Activated CD8-positive, alpha-beta memory T cell treated with anti-CD3 and anti-CD28 coated beads, Interleukin-2, amount 10 ng/mL, durations not matched to agents 7 days and 5 days (primary cell): ENCODE data around the gene FOS. TPM values are rescaled to one million over a fixed set of nuclear protein-coding genes. Genes with fewer than 3 reads are reported as not detected.
A peak's percentile ranks its signal among the peaks of the same experiment; 100 is the strongest.

ENCODE experiments used
- ATAC-seq: fragments of 150-1000 bp; cut with Tn5 transposase; one replicate; pipeline ENCODE4 v1.10.0; 2021; ENCODE audit warnings: moderate library complexity
- CTCF ChIA-PET: fragments of 350-600 bp; sonication (Branson Sonifier 250); formaldehyde crosslinking; loops from one replicate; lab custom pipeline; 2021; ENCODE audit warnings: antibody characterized with exemption; lab: Charles Lee
- DNase-seq: peaks from one replicate; pipeline ENCODE4 v3.0.0-alpha.2; 2020
- H3K27ac Mint-ChIP-seq: one replicate; pipeline ENCODE4 v1.8.0; 2021; ENCODE audit warnings: mild to moderate bottlenecking, mixed read lengths
- H3K27me3 Mint-ChIP-seq: one replicate; pipeline ENCODE4 v1.8.0; 2021; ENCODE audit warnings: mixed read lengths
- H3K36me3 Mint-ChIP-seq: one replicate; pipeline ENCODE4 v1.8.0; 2021; ENCODE audit warnings: mild to moderate bottlenecking, mixed read lengths
- H3K4me1 Mint-ChIP-seq: one replicate; pipeline ENCODE4 v1.8.0; 2021; ENCODE audit warnings: mixed read lengths
- H3K4me3 Mint-ChIP-seq: one replicate; pipeline ENCODE4 v1.8.0; 2021; ENCODE audit warnings: mild to moderate bottlenecking, moderate library complexity, mixed read lengths
- H3K9me3 Mint-ChIP-seq: one replicate; pipeline ENCODE4 v1.8.0; 2022; ENCODE audit warnings: low read depth, mixed read lengths
- total RNA-seq, 2 experiments: library from RNA; stranded (reverse); gene quantifications; one replicate each; pipeline ENCODE4 v1.2.3, GENCODE V29; 2021

Gene FOS
- total RNA-seq, 2 experiments from 2014 or later = 6.9 to 78.6 TPM

- peaks cover 2% of the 10 kb centered on the region for H3K36me3 Mint-ChIP-seq
- no peaks in the 10 kb centered on the region for H3K9me3 Mint-ChIP-seq
- peaks cover 15% of the 10 kb centered on the region for H3K4me1 Mint-ChIP-seq
- peaks cover 58% of the 10 kb centered on the region for H3K27me3 Mint-ChIP-seq
- CTCF ChIA-PET = interaction anchor here (1.0 kb wide), 1 partner anchor 102 kb away, joined by 3 read pairs; no protein-coding TSS in a partner anchor
- no peak overlapping the region for H3K4me3 Mint-ChIP-seq
- H3K27ac Mint-ChIP-seq = no peak overlapping the region
- no peak for DNase-seq
- ATAC-seq = no peak
These were observed 35.9 kb upstream of the FOS start for GRCh38 chr14:75242546-75243273.

- no peaks in the 10 kb centered on the region for H3K9me3 Mint-ChIP-seq
- peaks cover 27% of the 10 kb centered on the region for H3K4me1 Mint-ChIP-seq
- ATAC-seq (no peak), DNase-seq (no peak)
- H3K27ac Mint-ChIP-seq = no peak overlapping the region
- peaks cover 58% of the 10 kb centered on the region for H3K27me3 Mint-ChIP-seq
- H3K36me3 Mint-ChIP-seq = peaks cover 2% of the 10 kb centered on the region
- H3K4me3 Mint-ChIP-seq = no peak overlapping the region
- CTCF ChIA-PET = no interaction called here
These were observed 34.5 kb upstream of the FOS start for GRCh38 chr14:75244121-75244520.

- DNase-seq (no peak), ATAC-seq (no peak)
- Mint-ChIP-seq H3K4me1 (peaks cover 46% of the 10 kb centered on the region), H3K27me3 (peaks cover 47% of the 10 kb centered on the region), H3K9me3 (no peaks in the 10 kb centered on the region), H3K27ac (no peak overlapping the region), H3K36me3 (peaks cover 2% of the 10 kb centered on the region), H3K4me3 (peak overlapping the region; percentile 31)
- CTCF ChIA-PET = interaction anchor here (1.1 to 5.1 kb wide), 3 partner anchors 17 to 106 kb away, joined by 3 to 26 read pairs (median 5); no protein-coding TSS in a partner anchor
These were observed 31.9 kb upstream of the FOS start for GRCh38 chr14:75246546-75247285.

GRCh38 chr14:75247286-75247922, 31.2 kb upstream of the FOS start:
- DNase-seq (peak; percentile 88), ATAC-seq (peak; percentile 37)
- peak overlapping the region; percentile 68 for H3K27ac Mint-ChIP-seq
- H3K4me1 Mint-ChIP-seq = peaks cover 46% of the 10 kb centered on the region
- CTCF ChIA-PET = interaction anchor here (0.6 to 5.1 kb wide), 5 partner anchors 17 to 116 kb away, joined by 3 to 26 read pairs (median 3); no protein-coding TSS in a partner anchor
- H3K9me3 Mint-ChIP-seq = no peaks in the 10 kb centered on the region
- peaks cover 2% of the 10 kb centered on the region for H3K36me3 Mint-ChIP-seq
- H3K27me3 Mint-ChIP-seq = peaks cover 52% of the 10 kb centered on the region
- H3K4me3 Mint-ChIP-seq = peak overlapping the region; percentile 31

- H3K4me3 Mint-ChIP-seq = peak overlapping the region; percentile 23
- CTCF ChIA-PET = interaction anchor here (0.6 to 5.1 kb wide), 8 partner anchors 10 to 116 kb away, joined by 3 to 26 read pairs (median 4); no protein-coding TSS in a partner anchor
- peaks cover 46% of the 10 kb centered on the region for H3K4me1 Mint-ChIP-seq
- peak overlapping the region; percentile 68 for H3K27ac Mint-ChIP-seq
- ATAC-seq (no peak), DNase-seq (no peak)
- H3K36me3 Mint-ChIP-seq = peaks cover 2% of the 10 kb centered on the region
- peaks cover 49% of the 10 kb centered on the region for H3K27me3 Mint-ChIP-seq
- no peaks in the 10 kb centered on the region for H3K9me3 Mint-ChIP-seq
These were observed 30.7 kb upstream of the FOS start for GRCh38 chr14:75247939-75248338.

- H3K9me3 Mint-ChIP-seq = no peaks in the 10 kb centered on the region
- H3K27ac Mint-ChIP-seq = peak overlapping the region; percentile 70
- peaks cover 53% of the 10 kb centered on the region for H3K27me3 Mint-ChIP-seq
- H3K36me3 Mint-ChIP-seq = peaks cover 2% of the 10 kb centered on the region
- ATAC-seq = peak; percentile 84
- peaks cover 46% of the 10 kb centered on the region for H3K4me1 Mint-ChIP-seq
- CTCF ChIA-PET = interaction anchor here (0.9 to 5.1 kb wide), 13 partner anchors 10 to 108 kb away, joined by 3 to 26 read pairs (median 3); no protein-coding TSS in a partner anchor
- DNase-seq = peak; percentile 96
- no peak overlapping the region for H3K4me3 Mint-ChIP-seq
These were observed 29.2 kb upstream of the FOS start for GRCh38 chr14:75249251-75249957.

GRCh38 chr14:75249958-75250336, 28.7 kb upstream of the FOS start:
- Mint-ChIP-seq H3K9me3 (no peaks in the 10 kb centered on the region), H3K27ac (peak overlapping the region; percentile 70), H3K4me3 (no peak overlapping the region), H3K27me3 (peaks cover 53% of the 10 kb centered on the region), H3K4me1 (peaks cover 46% of the 10 kb centered on the region), H3K36me3 (peaks cover 2% of the 10 kb centered on the region)
- CTCF ChIA-PET = interaction anchor here (1.2 to 5.1 kb wide), 6 partner anchors 9 to 54 kb away, joined by 3 to 26 read pairs (median 6); no protein-coding TSS in a partner anchor
- ATAC-seq (no peak), DNase-seq (no peak)

- DNase-seq (no peak), ATAC-seq (no peak)
- Mint-ChIP-seq H3K27me3 (peaks cover 50% of the 10 kb centered on the region), H3K36me3 (peaks cover 2% of the 10 kb centered on the region), H3K27ac (no peak overlapping the region), H3K4me3 (no peak overlapping the region), H3K9me3 (no peaks in the 10 kb centered on the region), H3K4me1 (peaks cover 46% of the 10 kb centered on the region)
- CTCF ChIA-PET = interaction anchor here (0.8 to 5.1 kb wide), 5 partner anchors 8 to 112 kb away, joined by 3 to 26 read pairs (median 3); no protein-coding TSS in a partner anchor
These were observed 27.8 kb upstream of the FOS start for GRCh38 chr14:75250800-75251199.

- CTCF ChIA-PET = interaction anchor here (1.8 kb wide), 1 partner anchor 43 kb away, joined by 5 read pairs; no protein-coding TSS in a partner anchor
- ATAC-seq (no peak), DNase-seq (no peak)
- Mint-ChIP-seq H3K4me1 (peaks cover 34% of the 10 kb centered on the region), H3K4me3 (no peak overlapping the region), H3K36me3 (no peaks in the 10 kb centered on the region), H3K27ac (no peak overlapping the region), H3K27me3 (peaks cover 46% of the 10 kb centered on the region), H3K9me3 (no peaks in the 10 kb centered on the region)
These were observed 26.3 kb upstream of the FOS start for GRCh38 chr14:75252254-75252837.

- Mint-ChIP-seq H3K9me3 (no peaks in the 10 kb centered on the region), H3K36me3 (no peaks in the 10 kb centered on the region), H3K27ac (no peak overlapping the region), H3K27me3 (peaks cover 45% of the 10 kb centered on the region), H3K4me1 (peaks cover 24% of the 10 kb centered on the region), H3K4me3 (no peak overlapping the region)
- no peak for DNase-seq
- ATAC-seq = no peak
- CTCF ChIA-PET = interaction anchor here (1.8 kb wide), 1 partner anchor 41 kb away, joined by 5 read pairs; no protein-coding TSS in a partner anchor
These were observed 24.2 kb upstream of the FOS start for GRCh38 chr14:75254381-75254822.

GRCh38 chr14:75254901-75255584, 23.6 kb upstream of the FOS start:
- H3K4me1 Mint-ChIP-seq = peaks cover 24% of the 10 kb centered on the region
- DNase-seq = no peak
- CTCF ChIA-PET = no interaction called here
- H3K36me3 Mint-ChIP-seq = no peaks in the 10 kb centered on the region
- H3K4me3 Mint-ChIP-seq = no peak overlapping the region
- no peaks in the 10 kb centered on the region for H3K9me3 Mint-ChIP-seq
- peaks cover 45% of the 10 kb centered on the region for H3K27me3 Mint-ChIP-seq
- no peak for ATAC-seq
- no peak overlapping the region for H3K27ac Mint-ChIP-seq
